Astrocyte (in vitro differentiated cells and primary cell): ENCODE data around the gene PACRG.

Experiments
- EZH2 ChIP-seq: IDR thresholded peaks from 2 replicates; pipeline ENCODE4 v1.6.1; 2012; ENCODE audit warnings: mild to moderate bottlenecking, low read length, inconsistent platforms; ENCODE audit not compliant: insufficient read depth
- TF ChIP-seq, protein P1 (sequence below): IDR thresholded peaks from 2 replicates; pipeline ENCODE4 v1.5.1; 2011; ENCODE audit warnings: low read depth, mild to moderate bottlenecking, inconsistent platforms, low read length, moderate library complexity; ENCODE audit not compliant: insufficient read depth

DNA sequence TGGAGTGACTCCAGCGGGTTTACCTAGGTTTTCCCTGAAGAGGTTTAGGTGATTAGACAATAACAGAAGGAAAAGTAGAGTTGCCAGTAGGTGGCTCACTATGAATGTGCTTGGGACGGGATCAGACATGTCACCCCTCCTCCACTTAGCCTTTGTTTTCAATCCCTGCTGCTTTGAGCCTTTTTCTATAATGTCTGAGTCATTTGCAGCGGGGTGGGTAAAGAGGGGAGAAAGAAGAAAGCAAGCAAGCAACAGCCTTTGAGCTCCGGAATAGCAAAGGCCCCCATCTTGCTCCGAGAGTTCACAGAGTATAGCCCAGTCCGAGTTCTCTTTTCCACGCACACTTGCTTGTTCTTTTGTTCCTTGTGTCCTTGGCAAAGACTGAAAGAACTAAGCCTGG lies 129.1 kb downstream of the PACRG start:
- TF ChIP-seq, protein P1, sequence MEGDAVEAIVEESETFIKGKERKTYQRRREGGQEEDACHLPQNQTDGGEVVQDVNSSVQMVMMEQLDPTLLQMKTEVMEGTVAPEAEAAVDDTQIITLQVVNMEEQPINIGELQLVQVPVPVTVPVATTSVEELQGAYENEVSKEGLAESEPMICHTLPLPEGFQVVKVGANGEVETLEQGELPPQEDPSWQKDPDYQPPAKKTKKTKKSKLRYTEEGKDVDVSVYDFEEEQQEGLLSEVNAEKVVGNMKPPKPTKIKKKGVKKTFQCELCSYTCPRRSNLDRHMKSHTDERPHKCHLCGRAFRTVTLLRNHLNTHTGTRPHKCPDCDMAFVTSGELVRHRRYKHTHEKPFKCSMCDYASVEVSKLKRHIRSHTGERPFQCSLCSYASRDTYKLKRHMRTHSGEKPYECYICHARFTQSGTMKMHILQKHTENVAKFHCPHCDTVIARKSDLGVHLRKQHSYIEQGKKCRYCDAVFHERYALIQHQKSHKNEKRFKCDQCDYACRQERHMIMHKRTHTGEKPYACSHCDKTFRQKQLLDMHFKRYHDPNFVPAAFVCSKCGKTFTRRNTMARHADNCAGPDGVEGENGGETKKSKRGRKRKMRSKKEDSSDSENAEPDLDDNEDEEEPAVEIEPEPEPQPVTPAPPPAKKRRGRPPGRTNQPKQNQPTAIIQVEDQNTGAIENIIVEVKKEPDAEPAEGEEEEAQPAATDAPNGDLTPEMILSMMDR, result peak; percentile 66
- no peak for TF ChIP-seq EZH2
